ENCODE data around the gene ALLC. TPM values are rescaled to one million over a fixed set of nuclear protein-coding genes. Genes with fewer than 3 reads are reported as not detected.
A peak's percentile ranks its signal among the peaks of the same experiment; 100 is the strongest.
"Not testable (repeated sequence)": the region's sequence is repeated elsewhere in the genome, so short reads cannot be mapped to it uniquely, and the experiment has no call there.

Gene ALLC
- total RNA-seq, 1 experiment from 2014 or later, result not detected

- no peak for DNase-seq (ENCODE audit: low read depth)
These were observed 31.7 kb upstream of the ALLC start for GRCh38 chr2:3626118-3626811.

DNA sequence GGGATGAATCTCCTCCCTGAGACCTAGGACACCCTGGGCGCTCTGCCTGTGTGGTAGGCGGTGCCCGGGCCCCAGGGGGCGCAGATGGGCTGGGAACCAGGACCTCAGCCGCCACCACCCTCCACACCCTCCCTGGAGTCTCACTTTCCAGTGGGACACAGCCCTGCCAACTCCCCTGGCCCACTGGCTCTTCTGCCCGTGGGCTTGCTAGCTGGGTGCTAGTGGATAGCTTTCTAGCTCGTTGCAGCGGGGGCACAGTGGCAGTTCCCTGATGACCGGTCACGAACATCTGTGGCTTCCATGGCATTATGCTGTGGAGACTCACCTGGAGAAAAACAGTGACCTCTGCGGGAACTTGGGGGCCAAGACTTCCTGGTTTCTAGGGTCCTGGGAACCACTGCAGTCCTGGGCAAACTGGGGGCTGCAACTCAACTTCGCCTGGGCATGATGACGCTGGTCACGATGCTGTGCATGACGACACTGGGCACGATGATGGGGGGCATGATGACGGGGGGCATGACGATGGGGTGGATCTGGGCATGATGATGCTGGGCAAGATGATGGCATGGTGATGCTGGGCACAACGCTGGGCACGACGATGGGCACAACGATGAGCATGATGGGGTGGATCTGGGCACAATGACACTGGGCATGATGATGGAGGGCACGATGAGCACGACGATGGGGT, 31.0 kb upstream of the ALLC start:
- DNase-seq (ENCODE audit: low read depth), result no peak

DNA sequence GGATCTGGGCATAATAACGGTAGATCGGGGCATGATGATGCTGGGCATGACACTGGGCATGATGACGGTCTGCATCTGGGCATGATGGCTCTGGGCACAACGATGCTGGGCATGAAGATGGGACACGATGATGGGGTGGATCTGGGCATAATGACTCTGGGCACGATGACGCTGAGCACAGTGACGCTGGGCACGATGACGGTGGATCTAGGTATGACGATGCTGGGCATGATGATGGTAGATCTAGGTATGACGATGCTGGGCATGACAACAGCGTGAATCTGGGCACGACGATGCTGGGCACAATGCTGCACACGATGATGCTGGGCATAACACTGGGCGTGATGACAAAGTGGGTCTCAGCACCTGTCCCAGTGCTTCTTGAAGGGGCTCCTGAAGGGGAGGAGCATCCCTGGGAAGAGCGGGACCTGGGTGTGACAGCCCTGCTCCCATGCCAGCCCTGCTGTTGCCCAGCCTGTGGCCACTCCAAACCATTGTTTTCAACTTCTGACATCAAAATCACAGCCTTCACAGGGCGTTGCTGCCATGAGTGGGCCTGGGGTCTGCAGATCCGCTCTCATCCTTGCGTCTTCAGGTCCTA, 30.4 kb upstream of the ALLC start:
- DNase-seq (ENCODE audit: low read depth), result no peak

DNA sequence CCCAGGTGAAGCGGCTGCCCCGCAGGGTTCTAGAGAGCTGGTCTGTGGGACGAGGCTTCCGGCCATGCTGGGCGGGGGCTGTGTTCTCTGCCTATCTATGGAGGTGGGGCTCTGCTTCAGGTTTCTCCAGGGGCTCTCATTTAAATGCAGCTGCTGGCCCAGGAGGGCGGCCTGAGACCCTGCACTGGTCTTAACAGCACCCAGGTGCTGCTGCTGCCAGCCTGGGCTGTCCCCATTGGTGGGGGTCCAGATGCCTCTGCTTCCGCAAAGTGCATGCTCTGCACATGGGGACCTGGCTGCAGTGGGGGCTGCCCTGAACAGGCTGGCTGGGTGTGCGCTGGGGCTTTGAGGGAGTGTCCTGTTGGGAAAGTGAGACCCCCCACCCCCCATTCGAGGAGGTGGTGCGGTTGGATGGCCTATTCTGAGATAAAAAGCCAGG, 29.7 kb upstream of the ALLC start:
- no peak for DNase-seq (ENCODE audit: low read depth)

DNA sequence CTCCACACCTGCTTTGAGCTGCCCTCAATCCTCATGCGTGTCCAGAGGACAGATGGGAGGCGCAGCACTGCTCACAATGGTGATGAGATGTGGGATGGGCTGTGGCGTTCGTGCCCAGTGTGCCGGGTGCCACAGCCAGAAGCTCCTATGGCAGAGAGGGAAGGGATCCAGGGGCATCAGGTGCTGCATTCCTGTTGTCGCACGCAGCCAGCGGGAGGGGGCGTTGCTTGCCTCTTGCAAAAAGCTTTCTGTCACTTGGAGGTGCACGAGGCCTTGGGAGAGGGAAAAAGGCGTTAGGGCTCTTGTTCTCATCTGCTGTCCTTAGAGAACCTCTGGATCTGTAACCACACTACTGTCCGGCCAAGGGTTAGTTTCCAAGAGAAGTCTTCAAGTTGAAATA, 29.2 kb upstream of the ALLC start:
- DNase-seq (ENCODE audit: low read depth), result peak; percentile 47

- DNase-seq (ENCODE audit: low read depth), result no peak
These were observed 27.4 kb upstream of the ALLC start for GRCh38 chr2:3630631-3631030.

- no peak for DNase-seq (ENCODE audit: low read depth)
These were observed 26.7 kb upstream of the ALLC start for GRCh38 chr2:3631161-3631850.

DNA sequence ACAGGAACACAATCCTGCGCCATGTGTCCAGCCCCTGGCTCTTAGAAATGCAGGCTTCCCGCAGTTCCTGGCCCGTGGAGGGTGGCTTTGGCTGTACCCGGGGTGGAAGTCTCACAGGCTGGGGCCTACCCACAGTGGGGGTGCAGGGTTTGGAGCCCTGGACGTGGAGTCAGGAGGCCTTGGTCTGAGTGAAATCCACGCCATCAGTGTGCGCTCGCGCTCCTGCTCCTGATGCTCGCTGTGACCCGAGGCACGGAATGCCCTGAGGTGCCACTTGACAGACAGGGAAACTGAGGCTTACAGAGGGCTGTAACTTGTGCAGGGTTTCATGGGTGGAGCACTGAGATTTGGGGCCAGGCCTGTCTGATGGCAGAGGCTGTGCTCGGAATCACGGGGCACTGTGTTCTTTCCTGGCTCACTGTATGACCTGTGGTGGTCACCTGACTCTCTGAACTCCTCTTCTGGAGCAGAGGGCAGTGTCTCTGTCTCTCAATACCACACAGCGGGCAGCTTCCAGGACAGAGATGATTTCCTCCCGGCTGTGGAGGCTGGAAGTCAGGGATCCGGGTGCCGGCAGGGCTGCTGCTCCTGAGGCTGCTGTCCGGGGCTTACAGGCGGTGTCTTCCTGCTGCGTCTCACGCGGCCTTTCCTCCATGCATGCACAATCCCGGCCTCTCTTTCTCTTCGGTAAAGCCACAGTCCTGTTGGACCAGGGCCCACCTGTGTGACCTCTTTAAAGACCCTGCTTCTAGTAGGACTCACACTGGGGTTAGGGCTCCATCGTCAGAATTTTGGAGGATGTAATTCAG, 25.9 kb upstream of the ALLC start:
- DNase-seq (ENCODE audit: low read depth), result no peak

DNA sequence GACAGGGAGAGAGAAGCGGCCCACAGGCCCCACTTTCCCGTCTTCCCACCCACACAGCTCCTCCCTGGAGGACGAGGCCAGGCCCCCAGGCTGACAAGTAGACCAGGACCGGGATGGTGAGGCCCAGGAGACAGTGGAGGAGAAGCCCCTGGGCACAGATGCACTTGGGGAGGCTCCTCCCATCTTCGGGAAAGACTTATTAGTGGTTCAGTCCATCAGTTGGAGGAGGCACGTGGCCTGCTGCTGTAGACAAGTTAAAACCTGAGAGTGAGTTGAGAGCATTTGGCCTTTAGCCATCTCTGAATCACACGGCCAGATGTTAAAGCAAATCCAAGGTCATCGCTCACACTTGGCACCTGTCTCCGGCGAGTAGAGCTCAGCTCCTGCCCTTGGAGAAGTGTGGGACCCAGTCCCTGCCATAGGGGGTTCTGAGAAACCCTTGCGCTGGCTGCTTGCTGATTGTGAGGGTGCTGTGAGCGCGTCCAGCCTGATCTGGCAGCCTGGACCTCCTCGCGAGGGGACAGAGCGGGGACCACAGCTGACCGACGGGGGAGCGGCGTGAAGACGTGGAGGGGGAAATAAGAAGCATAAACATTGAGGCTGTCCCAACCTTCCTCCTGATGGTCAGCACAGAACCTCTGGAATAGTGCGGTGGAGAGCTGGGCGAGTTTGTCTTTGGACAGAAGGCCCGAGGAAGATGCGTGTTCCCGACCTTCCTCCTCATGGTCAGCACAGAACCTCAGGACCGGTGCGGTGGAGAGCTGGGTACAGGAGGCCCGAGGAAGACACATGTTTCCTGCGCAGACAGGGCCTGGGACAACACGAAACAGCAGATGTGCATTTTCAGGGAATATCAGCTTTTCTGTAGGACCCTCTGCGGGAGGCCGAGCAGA, 24.7 kb upstream of the ALLC start:
- DNase-seq (ENCODE audit: low read depth), result peak; percentile 55

- DNase-seq (ENCODE audit: low read depth), result no peak
These were observed 23.9 kb upstream of the ALLC start for GRCh38 chr2:3633982-3634595.

DNA sequence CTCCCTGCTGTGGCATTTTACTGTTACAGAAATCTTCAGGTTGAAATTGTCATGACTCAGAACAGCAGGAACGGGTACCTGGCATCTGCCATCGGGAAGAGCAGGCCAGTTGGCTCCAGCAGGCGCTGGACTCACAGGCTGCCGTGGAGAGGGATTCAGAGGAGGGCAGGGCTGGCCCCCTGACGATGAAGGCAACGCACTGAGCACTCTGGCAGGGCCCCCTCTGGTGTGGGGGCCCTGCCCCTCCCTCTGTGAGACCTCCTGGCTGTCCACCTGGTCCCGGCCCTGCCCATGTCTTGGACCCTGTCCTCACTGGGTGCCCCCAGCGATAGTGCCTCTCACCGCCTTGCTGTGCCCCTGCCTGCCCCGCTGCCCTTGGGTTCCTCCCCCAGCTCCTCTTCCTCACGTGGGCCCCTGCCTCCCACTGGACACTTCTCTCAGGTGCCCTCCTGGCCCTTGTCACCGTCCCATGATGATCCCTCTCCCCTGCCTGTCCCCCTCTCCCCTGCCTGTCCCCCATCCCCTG, 23.3 kb upstream of the ALLC start:
- DNase-seq (ENCODE audit: low read depth), result no peak

GRCh38 chr2:3635171-3635974, 22.6 kb upstream of the ALLC start:
- no peak for DNase-seq (ENCODE audit: low read depth)

GRCh38 chr2:3635975-3636327, 22.0 kb upstream of the ALLC start:
- DNase-seq (ENCODE audit: low read depth), result not testable (repeated sequence)

DNA sequence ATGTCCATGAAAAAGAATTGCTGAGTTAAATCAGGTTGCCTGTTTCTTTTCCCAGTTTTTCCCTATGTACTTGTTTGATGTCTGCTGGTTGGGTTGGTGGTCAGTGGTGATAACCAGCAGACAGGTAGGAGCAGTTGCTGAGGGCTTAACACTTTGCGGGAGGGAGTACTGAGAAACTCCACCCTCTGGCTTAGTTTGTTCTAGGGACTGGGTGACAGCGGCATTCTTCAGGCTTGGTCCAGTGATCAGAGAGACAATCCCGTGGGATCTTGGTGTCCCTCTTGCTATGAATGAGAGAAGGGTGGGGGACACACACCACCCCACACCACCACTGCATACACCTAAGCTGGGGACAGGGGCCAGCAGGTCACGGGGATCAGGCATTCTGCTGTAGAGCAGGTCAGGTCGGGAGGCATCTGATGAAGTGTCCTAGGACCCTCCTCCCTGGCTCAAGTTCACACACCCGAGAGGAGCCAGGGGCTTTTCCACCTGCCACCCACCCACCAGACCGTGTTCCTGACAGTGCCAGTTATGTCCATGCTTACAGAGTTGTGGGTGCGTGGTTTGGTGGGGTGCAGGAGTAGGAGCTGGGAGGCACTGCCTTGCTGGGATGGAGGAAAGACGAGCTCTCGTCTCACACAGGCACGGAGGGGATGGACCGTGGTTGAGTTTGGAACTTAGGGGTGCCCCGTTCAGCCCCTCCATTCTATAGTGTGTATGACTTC, 21.3 kb upstream of the ALLC start:
- no peak for DNase-seq (ENCODE audit: low read depth)

GRCh38 chr2:3637311-3637675, 20.7 kb upstream of the ALLC start:
- no peak for DNase-seq (ENCODE audit: low read depth)

GRCh38 chr2:3637692-3638455, 20.1 kb upstream of the ALLC start:
- no peak for DNase-seq (ENCODE audit: low read depth)

DNA sequence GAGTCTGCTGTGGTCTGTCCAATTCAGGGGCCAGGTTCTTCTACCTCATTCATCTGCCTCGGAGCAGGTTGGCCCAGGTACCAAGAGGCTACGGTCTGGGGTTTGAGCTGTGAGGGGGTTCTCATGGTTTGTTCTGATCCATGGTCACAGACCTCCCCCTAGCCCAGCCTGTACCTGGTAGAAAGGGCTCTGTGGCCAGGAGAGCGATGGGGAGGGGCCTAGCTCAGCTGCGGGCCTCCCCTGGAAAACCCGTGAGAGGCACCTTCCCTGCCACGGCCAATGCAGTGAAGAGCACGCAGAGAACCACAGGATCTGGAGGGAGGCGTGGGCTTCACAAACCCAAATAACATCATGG, 19.6 kb upstream of the ALLC start:
- no peak for DNase-seq (ENCODE audit: low read depth)

Measured in HT1080 (cell line).